Fibroblast of lung (primary cell): ENCODE measurements around the gene CLASP2. TPM values are rescaled to one million over a fixed set of nuclear protein-coding genes. Genes with fewer than 3 reads are reported as not detected.

Source experiments
- DNase-seq, 2 donors: peaks; one replicate each; pipeline versions ENCODE4 v3.0.0 to v3.0.0-alpha.2; 2010; ENCODE audit warnings: low read depth in 2 of 2
- H2AFZ ChIP-seq: 2 replicates; pipeline ENCODE4 v1.5.1; 2012; ENCODE audit warnings: low read length, control low read depth, inconsistent platforms
- H3K27ac ChIP-seq: 2 replicates; pipeline ENCODE4 v1.5.1; 2011; ENCODE audit warnings: low read length, control low read depth; ENCODE audit not compliant: insufficient read depth
- H3K27me3 ChIP-seq: 2 replicates; pipeline ENCODE4 v1.5.1; 2011; ENCODE audit warnings: mild to moderate bottlenecking, low read length; ENCODE audit not compliant: control insufficient read depth, insufficient read depth
- H3K36me3 ChIP-seq: 2 replicates; pipeline ENCODE4 v1.5.1; 2011; ENCODE audit warnings: low read length; ENCODE audit not compliant: control insufficient read depth, insufficient read depth
- H3K4me1 ChIP-seq: 2 replicates; pipeline ENCODE4 v1.5.1; 2011; ENCODE audit warnings: low read length; ENCODE audit not compliant: control insufficient read depth, insufficient read depth; ENCODE audit errors: extremely low read depth
- H3K4me2 ChIP-seq: 2 replicates; pipeline ENCODE4 v1.5.1; 2011; ENCODE audit warnings: low read length, control low read depth; ENCODE audit not compliant: insufficient read depth; ENCODE audit errors: extremely low read depth
- H3K4me3 ChIP-seq, 4 experiments: fragments of 200-600 bp in 1 of 4; sonication (generic) in 1 of 4; replicated peaks in 1 of 4; 2 replicates each; pipeline ENCODE4 v1.5.1; 2011 to 2016; ENCODE audit warnings: low read length in 4 of 4, low read depth in 3 of 4, mild to moderate bottlenecking in 3 of 4, control low read depth in 2 of 4, inconsistent platforms in 1 of 4, mixed read lengths in 1 of 4; ENCODE audit not compliant: insufficient read depth in 1 of 4; ENCODE audit errors: control extremely low read depth in 1 of 4
- H3K79me2 ChIP-seq: 2 replicates; pipeline ENCODE4 v1.5.1; 2012; ENCODE audit warnings: mild to moderate bottlenecking, low read length, inconsistent platforms; ENCODE audit not compliant: control insufficient read depth, insufficient read depth
- H3K9ac ChIP-seq: 2 replicates; pipeline ENCODE4 v1.5.1; 2011; ENCODE audit warnings: mild to moderate bottlenecking, low read length, control low read depth; ENCODE audit not compliant: insufficient read depth
- H3K9me3 ChIP-seq: 2 replicates; pipeline ENCODE4 v1.5.1; 2012; ENCODE audit warnings: low read depth, low read length; ENCODE audit not compliant: control insufficient read depth, insufficient read depth
- H4K20me1 ChIP-seq: 2 replicates; pipeline ENCODE4 v1.5.1; 2011; ENCODE audit warnings: low read length; ENCODE audit not compliant: control insufficient read depth, insufficient read depth; ENCODE audit errors: extremely low read depth
- CTCF ChIP-seq, 2 donors: IDR thresholded peaks in 1 of 2; conservative IDR thresholded peaks in 1 of 2; 1 replicate in 1 of 2; 2 replicates in 1 of 2; pipeline ENCODE4 v1.5.1; 2011 to 2012; ENCODE audit warnings: low read length in 2 of 2, control low read depth in 1 of 2, inconsistent platforms in 1 of 2, low read depth in 1 of 2, mild to moderate bottlenecking in 1 of 2
- EZH2 ChIP-seq: IDR thresholded peaks from 2 replicates; pipeline ENCODE4 v1.5.1; 2012; ENCODE audit warnings: low read length, control low read depth, mild to moderate bottlenecking; ENCODE audit errors: missing control alignments
- polyA plus RNA-seq, 2 donors: library from polyadenylated mRNA; depleted of rRNA in 1 of 2; stranded (reverse) in 1 of 2; unstranded in 1 of 2; fragments of >200 nt; gene quantifications; 2 replicates each; pipeline ENCODE4 v1.2.1, GENCODE V29; 2011 to 2012; ENCODE audit warnings: missing spikeins in 1 of 2
- total RNA-seq: library from RNA; depleted of rRNA; stranded (reverse); fragments of >200 nt; gene quantifications from 2 replicates; pipeline ENCODE4 v1.2.1, GENCODE V29; 2014

The CLASP2 gene
- total and polyA plus RNA-seq, 2 donors (not counting 1 experiment from before 2014, with no cell fraction given): 31.8 to 62.6 TPM

- no peaks in the 10 kb centered on the region for H3K79me2 ChIP-seq
- no peak for DNase-seq
- no peak for TF ChIP-seq EZH2
- no peak for TF ChIP-seq CTCF (conservative IDR thresholded peaks at IDR 0.05 in 1 of 2, IDR thresholded peaks at IDR 0.05 in 1 of 2; ENCODE audit: low read depth in 1 of 2, low read length in 2 of 2)
- H3K9me3 ChIP-seq: no peaks in the 10 kb centered on the region
- no peak overlapping the region for H2AFZ ChIP-seq
- H3K27me3 ChIP-seq: no peaks in the 10 kb centered on the region
- no peak overlapping the region for H3K27ac ChIP-seq
- no peaks in the 10 kb centered on the region for H4K20me1 ChIP-seq
- no peak overlapping the region for H3K4me3 ChIP-seq
- no peak overlapping the region for H3K4me2 ChIP-seq
- no peaks in the 10 kb centered on the region for H3K36me3 ChIP-seq
- H3K9ac ChIP-seq: no peak overlapping the region
- H3K4me1 ChIP-seq: no peaks in the 10 kb centered on the region
Measured at GRCh38 chr3:33650495-33650894, 67.6 kb downstream of the CLASP2 start.

GRCh38 chr3:33648793-33649192, 69.3 kb downstream of the CLASP2 start:
- Histone ChIP-seq H3K4me2 (no peak overlapping the region), H3K9ac (no peak overlapping the region), H4K20me1 (no peaks in the 10 kb centered on the region), H3K4me3 (no peak overlapping the region), H3K27me3 (no peaks in the 10 kb centered on the region), H2AFZ (no peak overlapping the region), H3K4me1 (no peaks in the 10 kb centered on the region), H3K36me3 (no peaks in the 10 kb centered on the region), H3K27ac (no peak overlapping the region), H3K79me2 (no peaks in the 10 kb centered on the region), H3K9me3 (no peaks in the 10 kb centered on the region)
- TF ChIP-seq EZH2: no peak
- TF ChIP-seq CTCF (conservative IDR thresholded peaks at IDR 0.05 in 1 of 2, IDR thresholded peaks at IDR 0.05 in 1 of 2; ENCODE audit: low read depth in 1 of 2, low read length in 2 of 2): no peak
- DNase-seq: no peak

GRCh38 chr3:33646406-33646805, 71.6 kb downstream of the CLASP2 start:
- TF ChIP-seq EZH2 (no peak), CTCF (conservative IDR thresholded peaks at IDR 0.05 in 1 of 2, IDR thresholded peaks at IDR 0.05 in 1 of 2; ENCODE audit: low read depth in 1 of 2, low read length in 2 of 2) (no peak)
- H3K4me2 ChIP-seq: no peak overlapping the region
- no peak overlapping the region for H3K4me3 ChIP-seq
- H3K36me3 ChIP-seq: no peaks in the 10 kb centered on the region
- H3K27me3 ChIP-seq: no peaks in the 10 kb centered on the region
- no peak overlapping the region for H3K27ac ChIP-seq
- H3K4me1 ChIP-seq: no peaks in the 10 kb centered on the region
- H2AFZ ChIP-seq: no peak overlapping the region
- no peaks in the 10 kb centered on the region for H4K20me1 ChIP-seq
- no peak overlapping the region for H3K9ac ChIP-seq
- no peak for DNase-seq
- no peaks in the 10 kb centered on the region for H3K9me3 ChIP-seq
- no peaks in the 10 kb centered on the region for H3K79me2 ChIP-seq
